HUES6 (cell line): Measurements from ENCODE around the gene SLC35A3.
A peak's percentile ranks its signal among the peaks of the same experiment; 100 is the strongest.
"Not testable (repeated sequence)": the region's sequence is repeated elsewhere in the genome, so short reads cannot be mapped to it uniquely, and the experiment has no call there.

ENCODE experiments used
- H3K27ac ChIP-seq: 2 replicates; pipeline ENCODE4 v1.7.0; 2013; ENCODE audit warnings: low read depth, mild to moderate bottlenecking, low read length, inconsistent platforms
- H3K27me3 ChIP-seq: 2 replicates; pipeline ENCODE4 v1.6.1; 2013; ENCODE audit warnings: low read length; ENCODE audit not compliant: control insufficient read depth, insufficient read depth
- H3K36me3 ChIP-seq: 2 replicates; pipeline ENCODE4 v1.6.1; 2013; ENCODE audit warnings: low read length; ENCODE audit not compliant: control insufficient read depth, insufficient read depth
- H3K4me1 ChIP-seq: 2 replicates; pipeline ENCODE4 v1.6.1; 2013; ENCODE audit warnings: low read length; ENCODE audit not compliant: control insufficient read depth, insufficient read depth
- H3K4me3 ChIP-seq: 2 replicates; pipeline ENCODE4 v1.5.1; 2013; ENCODE audit warnings: low read depth, low read length
- H3K9ac ChIP-seq: one replicate; pipeline ENCODE4 v1.6.1; 2013; ENCODE audit warnings: mild to moderate bottlenecking, low read length
- H3K9me3 ChIP-seq: 2 replicates; pipeline ENCODE4 v1.6.1; 2013; ENCODE audit warnings: low read depth, low read length; ENCODE audit not compliant: control insufficient read depth, insufficient read depth

Gene SLC35A3

DNA sequence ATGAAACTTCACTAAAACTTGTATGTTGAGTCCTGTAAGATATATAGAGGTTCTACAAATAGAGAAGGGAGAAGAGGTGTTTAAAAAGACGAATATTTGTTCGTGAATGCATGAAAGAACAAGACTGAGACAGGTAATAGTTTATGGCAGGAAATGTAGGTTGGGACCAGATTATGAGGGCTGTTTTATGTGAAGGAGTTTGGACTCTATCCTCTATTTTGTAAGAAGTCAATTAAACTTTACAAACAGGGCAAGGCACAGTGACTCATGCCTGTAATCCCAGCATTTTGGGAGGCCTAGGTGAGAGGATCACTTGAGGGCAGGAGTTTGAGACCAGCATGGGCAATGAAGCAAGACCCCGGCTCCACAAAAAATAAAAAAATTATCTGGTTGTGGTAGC lies 5.7 kb downstream of the SLC35A3 start:
- Histone ChIP-seq H3K9ac (no peak overlapping the region), H3K9me3 (no peaks in the 10 kb centered on the region), H3K4me1 (peaks cover 4% of the 10 kb centered on the region), H3K36me3 (peaks cover 7% of the 10 kb centered on the region; the same call in 1 of the 2 replicates), H3K27ac (no peak overlapping the region), H3K27me3 (no peaks in the 10 kb centered on the region), H3K4me3 (no peak overlapping the region)

GRCh38 chr1:99977326-99977725 lies 7.5 kb downstream of the SLC35A3 start:
- not testable (repeated sequence) for H3K9ac ChIP-seq, H3K4me3 ChIP-seq, H3K4me1 ChIP-seq, H3K27ac ChIP-seq, H3K27me3 ChIP-seq, H3K36me3 ChIP-seq, H3K9me3 ChIP-seq

DNA sequence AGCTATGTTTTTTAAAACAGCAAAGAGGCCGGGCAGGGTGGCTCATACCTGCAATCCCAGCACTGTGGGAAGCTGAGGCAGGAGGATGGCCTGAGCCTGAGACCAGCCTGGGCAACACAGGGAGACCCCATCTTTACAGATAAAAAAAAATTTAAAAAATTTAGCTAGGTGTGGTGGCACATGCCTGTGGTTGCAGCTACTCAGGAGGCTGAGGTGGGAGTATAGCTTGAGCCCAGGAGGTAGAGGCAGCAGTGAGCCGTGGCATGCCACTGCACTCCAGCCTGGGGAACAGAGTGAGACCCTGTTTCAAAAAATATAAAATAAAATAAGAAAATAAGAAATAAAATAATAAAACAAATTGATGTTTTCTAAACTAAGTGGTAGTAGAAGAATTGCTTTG lies 8.4 kb downstream of the SLC35A3 start:
- Histone ChIP-seq H3K27me3 (no peaks in the 10 kb centered on the region), H3K27ac (no peak overlapping the region), H3K4me1 (no peaks in the 10 kb centered on the region), H3K36me3 (peaks cover 7% of the 10 kb centered on the region; the same call in 1 of the 2 replicates), H3K9me3 (no peaks in the 10 kb centered on the region), H3K4me3 (no peak overlapping the region), H3K9ac (no peak overlapping the region)

DNA sequence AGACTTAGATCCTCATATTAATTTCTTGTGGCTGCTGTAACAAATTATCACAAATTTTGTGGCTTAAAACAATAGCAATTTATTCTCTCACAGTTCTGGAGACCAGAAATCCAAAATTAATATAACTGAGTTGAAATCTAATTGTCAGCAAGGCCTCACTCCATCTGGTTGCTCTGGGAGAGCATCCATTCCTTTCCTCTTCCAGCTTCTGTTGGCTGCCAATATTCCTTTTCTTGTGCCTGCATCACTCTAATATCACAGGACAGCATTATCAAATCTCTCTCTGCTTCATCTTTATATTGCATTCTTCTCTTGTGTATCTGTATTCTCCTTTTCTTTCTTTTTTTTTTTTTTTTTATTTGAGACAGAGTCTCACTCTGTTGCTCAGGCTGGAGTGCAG lies 9.3 kb downstream of the SLC35A3 start:
- no peaks in the 10 kb centered on the region for H3K9me3 ChIP-seq
- no peaks in the 10 kb centered on the region for H3K27me3 ChIP-seq
- H3K27ac ChIP-seq = no peak overlapping the region
- no peak overlapping the region for H3K4me3 ChIP-seq
- no peaks in the 10 kb centered on the region for H3K4me1 ChIP-seq
- H3K9ac ChIP-seq = no peak overlapping the region
- H3K36me3 ChIP-seq = peaks cover 7% of the 10 kb centered on the region; the same call in 1 of the 2 replicates

DNA sequence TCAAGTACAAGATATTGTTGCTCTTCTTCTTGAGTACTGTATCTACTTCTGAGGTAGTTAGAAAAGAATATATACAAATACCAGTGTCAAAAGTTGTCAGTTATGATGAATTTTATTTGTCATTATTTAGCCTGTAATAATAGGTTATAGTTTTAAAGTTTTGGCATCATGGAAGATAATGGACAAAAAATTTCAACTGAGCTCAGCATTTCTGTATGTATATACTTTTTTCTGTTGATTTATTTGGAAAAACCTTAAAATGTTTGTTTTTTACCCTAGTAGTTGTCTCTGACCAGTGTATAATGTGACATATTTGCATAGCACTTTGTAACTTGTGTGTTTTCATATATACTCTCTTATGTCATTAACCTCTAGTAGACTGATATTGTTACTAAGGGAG lies 11.1 kb downstream of the SLC35A3 start:
- Histone ChIP-seq H3K4me3 (no peak overlapping the region), H3K27me3 (no peaks in the 10 kb centered on the region)

GRCh38 chr1:99986656-99987225 lies 16.9 kb downstream of the SLC35A3 start:
- H3K4me1 ChIP-seq = no peaks in the 10 kb centered on the region

More for the DNA sequence above, 11.1 kb downstream of the SLC35A3 start:
- H3K27ac ChIP-seq = no peak overlapping the region
- H3K36me3 ChIP-seq = no peaks in the 10 kb centered on the region
- H3K9ac ChIP-seq = no peak overlapping the region
- no peaks in the 10 kb centered on the region for H3K4me1 ChIP-seq
- H3K9me3 ChIP-seq = no peaks in the 10 kb centered on the region

DNA sequence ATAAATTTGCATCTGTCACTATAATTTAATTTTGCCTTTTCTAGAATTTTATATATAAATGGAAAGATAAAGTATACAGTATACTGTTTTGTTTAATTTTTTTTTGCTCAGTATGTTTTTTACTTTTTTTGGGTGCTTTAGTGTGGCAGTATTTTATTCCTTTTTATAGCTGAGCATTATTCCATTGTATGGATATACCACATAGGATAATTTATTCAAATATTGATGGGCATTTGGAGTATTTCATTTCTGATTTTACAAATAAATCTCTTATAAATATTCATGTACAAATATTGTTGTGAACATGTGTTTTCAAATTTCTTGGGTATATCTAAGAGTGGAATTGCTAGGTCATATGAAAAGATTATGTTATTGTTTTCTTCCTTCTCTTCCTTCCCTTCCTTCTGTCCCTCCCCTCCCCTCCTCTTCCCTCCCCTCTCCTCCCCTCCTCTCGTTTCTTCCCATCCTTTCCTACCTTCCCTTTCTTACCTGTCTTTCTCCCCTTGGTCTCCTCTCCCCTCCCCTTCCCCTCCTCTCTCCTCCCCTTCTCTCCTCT lies 18.5 kb downstream of the SLC35A3 start:
- peaks cover 8% of the 10 kb centered on the region; the same call in 1 of the 2 replicates for H3K9me3 ChIP-seq
- no peaks in the 10 kb centered on the region for H3K36me3 ChIP-seq
- H3K4me1 ChIP-seq = no peaks in the 10 kb centered on the region
- no peak overlapping the region for H3K4me3 ChIP-seq
- H3K9ac ChIP-seq = no peak overlapping the region
- no peaks in the 10 kb centered on the region for H3K27me3 ChIP-seq
- H3K27ac ChIP-seq = no peak overlapping the region

More at GRCh38 chr1:99986656-99987225, 16.9 kb downstream of the SLC35A3 start:
- Histone ChIP-seq H3K27ac (no peak overlapping the region), H3K9ac (no peak overlapping the region), H3K9me3 (peaks cover 6% of the 10 kb centered on the region; the same call in 1 of the 2 replicates), H3K36me3 (no peaks in the 10 kb centered on the region), H3K27me3 (no peaks in the 10 kb centered on the region), H3K4me3 (no peak overlapping the region)

GRCh38 chr1:99992044-99992722 lies 22.4 kb downstream of the SLC35A3 start:
- Histone ChIP-seq H3K27me3 (no peaks in the 10 kb centered on the region), H3K9ac (no peak overlapping the region), H3K4me1 (no peaks in the 10 kb centered on the region), H3K36me3 (peaks cover 8% of the 10 kb centered on the region), H3K9me3 (peaks cover 8% of the 10 kb centered on the region; the same call in 1 of the 2 replicates), H3K27ac (no peak overlapping the region), H3K4me3 (no peak overlapping the region)

DNA sequence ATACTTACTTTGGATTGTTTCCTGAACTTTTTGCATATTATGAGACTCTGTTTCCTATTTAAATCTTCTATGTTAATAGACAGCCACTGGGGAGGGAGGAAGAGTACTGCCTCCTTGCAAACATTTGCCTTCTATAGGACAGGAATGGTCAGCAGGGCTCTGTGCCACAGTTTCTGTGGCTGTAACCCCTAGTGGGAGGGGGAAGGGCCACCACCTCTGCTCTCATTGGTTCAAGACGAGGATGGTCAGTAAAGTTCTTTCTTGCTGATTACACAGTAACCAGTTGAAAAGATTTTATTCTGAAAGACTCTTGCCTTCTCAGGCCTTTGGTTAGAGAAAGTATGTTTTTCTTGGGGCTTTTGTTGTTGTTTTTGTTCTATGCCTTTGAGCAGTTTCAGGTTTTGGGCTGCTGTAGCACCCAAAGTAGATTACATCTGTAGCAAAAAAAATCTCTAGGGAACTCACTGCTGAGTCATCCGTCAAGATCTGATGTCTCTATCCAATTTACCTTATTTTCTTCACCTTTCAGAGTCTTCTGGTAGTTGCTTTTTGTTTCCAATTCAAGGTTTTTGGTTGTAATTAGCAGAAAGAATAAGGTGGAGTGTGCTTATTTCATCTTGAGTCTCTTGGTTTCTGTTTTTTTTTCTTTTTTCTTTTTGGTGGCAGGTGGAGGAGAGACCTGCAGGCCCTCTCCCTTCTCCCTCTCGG lies 23.1 kb downstream of the SLC35A3 start:
- peak overlapping the region; percentile 60; the same call in 1 of the 2 replicates for H3K27ac ChIP-seq
- H3K9me3 ChIP-seq = peaks cover 8% of the 10 kb centered on the region; the same call in 1 of the 2 replicates
- H3K27me3 ChIP-seq = no peaks in the 10 kb centered on the region
- H3K4me3 ChIP-seq = no peak overlapping the region
- H3K9ac ChIP-seq = no peak overlapping the region
- H3K36me3 ChIP-seq = peaks cover 8% of the 10 kb centered on the region
- H3K4me1 ChIP-seq = no peaks in the 10 kb centered on the region

DNA sequence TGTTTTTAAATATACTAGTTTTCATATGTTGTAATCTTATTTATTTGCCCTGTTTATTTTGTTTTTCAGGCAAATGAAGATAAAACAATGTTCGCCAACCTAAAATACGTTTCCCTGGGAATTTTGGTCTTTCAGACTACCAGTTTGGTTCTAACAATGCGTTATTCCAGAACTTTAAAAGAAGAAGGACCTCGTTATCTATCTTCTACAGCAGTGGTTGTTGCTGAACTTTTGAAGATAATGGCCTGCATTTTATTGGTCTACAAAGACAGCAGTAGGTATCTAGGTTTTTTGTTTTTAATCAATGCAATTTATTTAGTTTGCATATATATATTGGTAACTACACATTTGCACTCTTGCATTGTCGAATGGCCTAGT lies 23.7 kb downstream of the SLC35A3 start:
- H3K9ac ChIP-seq = no peak overlapping the region
- no peak overlapping the region for H3K4me3 ChIP-seq
- H3K36me3 ChIP-seq = peaks cover 8% of the 10 kb centered on the region
- H3K27ac ChIP-seq = 0 out of 2 replicates have a peak overlapping the region, but pooled peaks have one; percentile 21
- H3K27me3 ChIP-seq = no peaks in the 10 kb centered on the region
- H3K9me3 ChIP-seq = peaks cover 8% of the 10 kb centered on the region; the same call in 1 of the 2 replicates
- no peaks in the 10 kb centered on the region for H3K4me1 ChIP-seq

DNA sequence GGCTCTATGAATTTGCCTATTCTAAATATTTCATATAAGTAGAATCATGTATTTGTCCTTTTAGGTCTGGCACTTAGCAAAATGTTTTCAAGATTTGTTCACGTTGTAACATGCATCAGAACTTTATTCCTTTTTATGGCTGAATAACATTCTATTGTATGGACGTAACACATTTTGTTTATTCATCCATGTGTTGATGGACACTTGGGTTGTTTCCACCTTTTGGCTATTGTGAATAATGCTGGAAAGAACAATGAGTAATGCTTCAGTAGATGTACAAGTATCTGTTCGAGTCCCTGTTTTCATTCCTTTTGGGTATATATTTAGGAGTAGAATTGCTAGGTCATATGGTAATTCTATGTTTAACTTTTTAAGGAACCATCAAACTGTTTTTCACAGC lies 24.7 kb downstream of the SLC35A3 start:
- Histone ChIP-seq H3K9ac (no peak overlapping the region), H3K36me3 (peaks cover 8% of the 10 kb centered on the region), H3K9me3 (peaks cover 4% of the 10 kb centered on the region; the same call in 1 of the 2 replicates), H3K27ac (no peak overlapping the region), H3K4me3 (no peak overlapping the region), H3K4me1 (no peaks in the 10 kb centered on the region), H3K27me3 (no peaks in the 10 kb centered on the region)
